A673 (cell line): ENCODE measurements around the gene FKRP. TPM values are rescaled to one million over a fixed set of nuclear protein-coding genes. Genes with fewer than 3 reads are reported as not detected.

Experiments used
- BruUV-seq: library from RNA; stranded (reverse); fragments of 400-500 nt; replicated peaks from 2 replicates; lab custom pipeline; 2021; lab: Mats Ljungman, UMichigan
- CTCF ChIA-PET: fragments of 300-600 bp; sonication (Branson Sonifier 250); formaldehyde crosslinking; loops from one replicate; lab custom pipeline; 2022; ENCODE audit warnings: antibody characterized with exemption; lab: Charles Lee
- POLR2A ChIA-PET: fragments of 300-600 bp; sonication (Branson Sonifier 250); formaldehyde crosslinking; loops from one replicate; lab custom pipeline; 2022; ENCODE audit warnings: antibody characterized with exemption; ENCODE audit not compliant: low non-redundant PET; lab: Charles Lee
- DNase-seq: peaks from one replicate; pipeline ENCODE4 v3.0.0-alpha.2; 2015; ENCODE audit warnings: low spot score
- H3K27ac ChIP-seq: fragments of 200-600 bp; sonication (generic); 2 replicates; pipeline ENCODE4 v1.5.1; 2016; ENCODE audit warnings: mixed run types, low read depth, mild to moderate bottlenecking, mixed read lengths, antibody characterized with exemption, low read length; ENCODE audit not compliant: poor library complexity, severe bottlenecking
- H3K27me3 ChIP-seq: fragments of 200-600 bp; sonication (generic); replicated peaks from 2 replicates; pipeline ENCODE4 v1.6.1; 2017; ENCODE audit warnings: mixed run types, low read depth, mild to moderate bottlenecking, mixed read lengths, antibody characterized with exemption, low read length; ENCODE audit not compliant: insufficient read depth, poor library complexity
- H3K36me3 ChIP-seq: fragments of 200-600 bp; sonication (generic); 2 replicates; pipeline ENCODE4 v1.6.1; 2016; ENCODE audit warnings: mixed run types, mild to moderate bottlenecking, mixed read lengths, antibody characterized with exemption, low read length; ENCODE audit not compliant: insufficient read depth, poor library complexity, severe bottlenecking
- H3K4me1 ChIP-seq: fragments of 200-600 bp; sonication (generic); 2 replicates; pipeline ENCODE4 v1.6.1; 2017; ENCODE audit warnings: mixed run types, mild to moderate bottlenecking, mixed read lengths, antibody characterized with exemption, low read length; ENCODE audit not compliant: insufficient read depth, poor library complexity, severe bottlenecking
- H3K4me3 ChIP-seq: fragments of 200-600 bp; sonication (generic); 2 replicates; pipeline ENCODE4 v1.5.1; 2016; ENCODE audit warnings: low read depth, mixed run types, mild to moderate bottlenecking, mixed read lengths, low read length; ENCODE audit not compliant: poor library complexity, severe bottlenecking
- H3K9me3 ChIP-seq: fragments of 200-600 bp; sonication (generic); 2 replicates; pipeline ENCODE4 v1.6.1; 2016; ENCODE audit warnings: mixed run types, low read depth, mild to moderate bottlenecking, mixed read lengths, antibody characterized with exemption, low read length; ENCODE audit not compliant: poor library complexity, severe bottlenecking
- EZH2 ChIP-seq: fragments of 200-600 bp; sonication (generic); IDR thresholded peaks from 2 replicates; pipeline ENCODE4 v1.6.1; 2017; ENCODE audit warnings: borderline replicate concordance, low read depth, mild to moderate bottlenecking, mixed read lengths, antibody characterized with exemption, low read length; ENCODE audit not compliant: poor library complexity, severe bottlenecking
- intact Hi-C: fragments of 100-400 bp; cut with micrococcal nuclease; formaldehyde crosslinking; loops from one replicate; pipeline ENCODE4 v1.10.0; 2022; ENCODE audit not compliant: unreplicated experiment
- total RNA-seq: library from RNA; stranded (reverse); gene quantifications from 2 replicates; pipeline ENCODE4 v1.2.3, GENCODE V29; 2021
- TF ChIP-seq, protein P1 (sequence below): fragments of 300-800, 200-600 bp; sonication (generic); conservative IDR thresholded peaks from 2 replicates; pipeline ENCODE4 v1.5.1; 2017; ENCODE audit warnings: low read depth, mild to moderate bottlenecking, antibody characterized with exemption, low read length, moderate library complexity, mixed read lengths

FKRP gene
- total RNA-seq, 1 experiment from 2014 or later: 23.6 TPM

DNA sequence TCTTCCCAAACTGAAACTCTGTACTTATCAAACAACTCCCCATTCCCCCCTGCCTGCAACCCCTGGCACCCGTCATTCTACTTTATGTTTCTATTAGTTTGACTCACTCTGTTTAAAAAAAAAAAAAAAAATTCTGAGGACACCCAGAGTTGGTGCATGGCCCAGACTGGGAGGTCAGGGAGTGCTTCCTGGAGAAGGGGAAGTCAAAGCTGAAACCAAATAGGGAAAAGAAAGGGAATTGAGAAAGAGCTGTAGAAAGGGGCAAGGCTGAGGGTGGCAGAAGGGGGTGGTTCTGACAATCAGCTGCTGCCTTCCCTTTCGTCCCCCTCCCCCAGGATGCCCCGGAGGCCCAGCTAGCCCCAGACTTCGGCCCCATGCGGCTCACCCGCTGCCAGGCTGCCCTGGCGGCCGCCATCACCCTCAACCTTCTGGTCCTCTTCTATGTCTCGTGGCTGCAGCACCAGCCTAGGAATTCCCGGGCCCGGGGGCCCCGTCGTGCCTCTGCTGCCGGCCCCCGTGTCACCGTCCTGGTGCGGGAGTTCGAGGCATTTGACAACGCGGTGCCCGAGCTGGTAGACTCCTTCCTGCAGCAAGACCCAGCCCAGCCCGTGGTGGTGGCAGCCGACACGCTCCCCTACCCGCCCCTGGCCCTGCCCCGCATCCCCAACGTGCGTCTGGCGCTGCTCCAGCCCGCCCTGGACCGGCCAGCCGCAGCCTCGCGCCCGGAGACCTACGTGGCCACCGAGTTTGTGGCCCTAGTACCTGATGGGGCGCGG, 9.4 kb downstream of the FKRP start:
- TF ChIP-seq, protein P1, sequence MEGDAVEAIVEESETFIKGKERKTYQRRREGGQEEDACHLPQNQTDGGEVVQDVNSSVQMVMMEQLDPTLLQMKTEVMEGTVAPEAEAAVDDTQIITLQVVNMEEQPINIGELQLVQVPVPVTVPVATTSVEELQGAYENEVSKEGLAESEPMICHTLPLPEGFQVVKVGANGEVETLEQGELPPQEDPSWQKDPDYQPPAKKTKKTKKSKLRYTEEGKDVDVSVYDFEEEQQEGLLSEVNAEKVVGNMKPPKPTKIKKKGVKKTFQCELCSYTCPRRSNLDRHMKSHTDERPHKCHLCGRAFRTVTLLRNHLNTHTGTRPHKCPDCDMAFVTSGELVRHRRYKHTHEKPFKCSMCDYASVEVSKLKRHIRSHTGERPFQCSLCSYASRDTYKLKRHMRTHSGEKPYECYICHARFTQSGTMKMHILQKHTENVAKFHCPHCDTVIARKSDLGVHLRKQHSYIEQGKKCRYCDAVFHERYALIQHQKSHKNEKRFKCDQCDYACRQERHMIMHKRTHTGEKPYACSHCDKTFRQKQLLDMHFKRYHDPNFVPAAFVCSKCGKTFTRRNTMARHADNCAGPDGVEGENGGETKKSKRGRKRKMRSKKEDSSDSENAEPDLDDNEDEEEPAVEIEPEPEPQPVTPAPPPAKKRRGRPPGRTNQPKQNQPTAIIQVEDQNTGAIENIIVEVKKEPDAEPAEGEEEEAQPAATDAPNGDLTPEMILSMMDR: no peak
- TF ChIP-seq EZH2: no peak
- BruUV-seq: no TSS peak
- Histone ChIP-seq H3K4me1 (no peaks in the 10 kb centered on the region), H3K27me3 (no peaks in the 10 kb centered on the region), H3K27ac (no peak overlapping the region), H3K4me3 (no peak overlapping the region), H3K9me3 (no peaks in the 10 kb centered on the region), H3K36me3 (no peaks in the 10 kb centered on the region)
- POLR2A ChIA-PET: no interaction called here
- intact Hi-C loops: loop anchor here (5.0 kb wide), 1 partner anchor 237 kb away; no protein-coding TSS in a partner anchor
- no peak for DNase-seq
- CTCF ChIA-PET: no interaction called here

DNA sequence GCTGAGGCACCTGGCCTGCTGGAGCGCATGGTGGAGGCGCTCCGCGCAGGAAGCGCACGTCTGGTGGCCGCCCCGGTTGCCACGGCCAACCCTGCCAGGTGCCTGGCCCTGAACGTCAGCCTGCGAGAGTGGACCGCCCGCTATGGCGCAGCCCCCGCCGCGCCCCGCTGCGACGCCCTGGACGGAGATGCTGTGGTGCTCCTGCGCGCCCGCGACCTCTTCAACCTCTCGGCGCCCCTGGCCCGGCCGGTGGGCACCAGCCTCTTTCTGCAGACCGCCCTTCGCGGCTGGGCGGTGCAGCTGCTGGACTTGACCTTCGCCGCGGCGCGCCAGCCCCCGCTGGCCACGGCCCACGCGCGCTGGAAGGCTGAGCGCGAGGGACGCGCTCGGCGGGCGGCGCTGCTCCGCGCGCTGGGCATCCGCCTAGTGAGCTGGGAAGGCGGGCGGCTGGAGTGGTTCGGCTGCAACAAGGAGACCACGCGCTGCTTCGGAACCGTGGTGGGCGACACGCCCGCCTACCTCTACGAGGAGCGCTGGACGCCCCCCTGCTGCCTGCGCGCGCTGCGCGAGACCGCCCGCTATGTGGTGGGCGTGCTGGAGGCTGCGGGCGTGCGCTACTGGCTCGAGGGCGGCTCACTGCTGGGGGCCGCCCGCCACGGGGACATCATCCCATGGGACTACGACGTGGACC, 10.1 kb downstream of the FKRP start:
- Histone ChIP-seq H3K27me3 (no peaks in the 10 kb centered on the region), H3K9me3 (no peaks in the 10 kb centered on the region), H3K4me1 (no peaks in the 10 kb centered on the region), H3K27ac (no peak overlapping the region), H3K36me3 (no peaks in the 10 kb centered on the region), H3K4me3 (no peak overlapping the region)
- no peak for DNase-seq
- POLR2A ChIA-PET: no interaction called here
- no TSS peak for BruUV-seq
- intact Hi-C loops: loop anchor here (2.0 to 5.0 kb wide), 2 partner anchors 85 to 236 kb away; no protein-coding TSS in a partner anchor
- no peak for TF ChIP-seq EZH2
- TF ChIP-seq, protein P1: no peak
- CTCF ChIA-PET: no interaction called here

DNA sequence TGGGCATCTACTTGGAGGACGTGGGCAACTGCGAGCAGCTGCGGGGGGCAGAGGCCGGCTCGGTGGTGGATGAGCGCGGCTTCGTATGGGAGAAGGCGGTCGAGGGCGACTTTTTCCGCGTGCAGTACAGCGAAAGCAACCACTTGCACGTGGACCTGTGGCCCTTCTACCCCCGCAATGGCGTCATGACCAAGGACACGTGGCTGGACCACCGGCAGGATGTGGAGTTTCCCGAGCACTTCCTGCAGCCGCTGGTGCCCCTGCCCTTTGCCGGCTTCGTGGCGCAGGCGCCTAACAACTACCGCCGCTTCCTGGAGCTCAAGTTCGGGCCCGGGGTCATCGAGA, 10.7 kb downstream of the FKRP start:
- ChIA-PET POLR2A (no interaction called here), CTCF (interaction anchor here (0.6 kb wide), 1 partner anchor 156 kb away, joined by 4 read pairs; no protein-coding TSS in a partner anchor)
- Histone ChIP-seq H3K4me1 (no peaks in the 10 kb centered on the region), H3K36me3 (no peaks in the 10 kb centered on the region), H3K27me3 (no peaks in the 10 kb centered on the region), H3K27ac (no peak overlapping the region), H3K9me3 (no peaks in the 10 kb centered on the region), H3K4me3 (no peak overlapping the region)
- BruUV-seq: no TSS peak
- TF ChIP-seq, protein P1: no peak
- TF ChIP-seq EZH2: no peak
- no peak for DNase-seq
- intact Hi-C loops: loop anchor here (2.0 to 5.0 kb wide), 2 partner anchors 84 to 236 kb away; no protein-coding TSS in a partner anchor
